Subcutaneous adipose tissue (tissue), 4 donors: Measurements from ENCODE around the gene SPTBN2. TPM values are rescaled to one million over a fixed set of nuclear protein-coding genes. Genes with fewer than 3 reads are reported as not detected.

Experiments used
- CTCF ChIP-seq: fragments of 450-650 bp; IDR thresholded peaks from one replicate; pipeline ENCODE4 v1.5.1; 2016; ENCODE audit warnings: low read depth, mild to moderate bottlenecking, control low read depth, antibody characterized with exemption, moderate library complexity
- total RNA-seq, 4 donors: library from RNA; depleted of rRNA; stranded (reverse); fragments of >200 nt; gene quantifications; one replicate each; pipeline ENCODE4 v1.1.0, GENCODE V29; 2016

The SPTBN2 gene
- total RNA-seq, 4 donors from 2014 or later, result 1.9 to 15.3 (median 5.2) TPM

- no peak for TF ChIP-seq CTCF
Observed at GRCh38 chr11:66686100-66686785, 42.8 kb downstream of the SPTBN2 start.

- TF ChIP-seq CTCF, result no peak
Observed at GRCh38 chr11:66685276-66686099, 43.5 kb downstream of the SPTBN2 start.

GRCh38 chr11:66684635-66685034, 44.4 kb downstream of the SPTBN2 start:
- no peak for TF ChIP-seq CTCF

GRCh38 chr11:66683877-66684276, 45.1 kb downstream of the SPTBN2 start:
- no peak for TF ChIP-seq CTCF

GRCh38 chr11:66680966-66681645, 47.9 kb downstream of the SPTBN2 start:
- TF ChIP-seq CTCF, result no peak

GRCh38 chr11:66677599-66678375, 51.2 kb downstream of the SPTBN2 start, which contains the start of gene RBM4B:
RBM4B (minus strand) TSS chr11:66677887; CDS start chr11:66677079, 808 bp downstream.
- TF ChIP-seq CTCF, result no peak
